DND-41 (cell line): ENCODE measurements around the gene SLC45A3.

Source experiments
- EZH2 ChIP-seq: IDR thresholded peaks from 3 replicates; pipeline ENCODE4 v1.6.1; 2012; ENCODE audit warnings: borderline replicate concordance, low read depth, mild to moderate bottlenecking, moderate library complexity, low read length, inconsistent platforms; ENCODE audit not compliant: severe bottlenecking
- TF ChIP-seq, protein P1 (sequence below): IDR thresholded peaks from 2 replicates; pipeline ENCODE4 v1.5.1; 2012; ENCODE audit warnings: borderline replicate concordance, low read length, moderate library complexity, mild to moderate bottlenecking; ENCODE audit not compliant: poor library complexity, severe bottlenecking; ENCODE audit errors: extremely low read depth

GRCh38 chr1:205631010-205631767 lies 49.1 kb downstream of the SLC45A3 start:
- TF ChIP-seq, protein P1, sequence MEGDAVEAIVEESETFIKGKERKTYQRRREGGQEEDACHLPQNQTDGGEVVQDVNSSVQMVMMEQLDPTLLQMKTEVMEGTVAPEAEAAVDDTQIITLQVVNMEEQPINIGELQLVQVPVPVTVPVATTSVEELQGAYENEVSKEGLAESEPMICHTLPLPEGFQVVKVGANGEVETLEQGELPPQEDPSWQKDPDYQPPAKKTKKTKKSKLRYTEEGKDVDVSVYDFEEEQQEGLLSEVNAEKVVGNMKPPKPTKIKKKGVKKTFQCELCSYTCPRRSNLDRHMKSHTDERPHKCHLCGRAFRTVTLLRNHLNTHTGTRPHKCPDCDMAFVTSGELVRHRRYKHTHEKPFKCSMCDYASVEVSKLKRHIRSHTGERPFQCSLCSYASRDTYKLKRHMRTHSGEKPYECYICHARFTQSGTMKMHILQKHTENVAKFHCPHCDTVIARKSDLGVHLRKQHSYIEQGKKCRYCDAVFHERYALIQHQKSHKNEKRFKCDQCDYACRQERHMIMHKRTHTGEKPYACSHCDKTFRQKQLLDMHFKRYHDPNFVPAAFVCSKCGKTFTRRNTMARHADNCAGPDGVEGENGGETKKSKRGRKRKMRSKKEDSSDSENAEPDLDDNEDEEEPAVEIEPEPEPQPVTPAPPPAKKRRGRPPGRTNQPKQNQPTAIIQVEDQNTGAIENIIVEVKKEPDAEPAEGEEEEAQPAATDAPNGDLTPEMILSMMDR = no peak
- no peak for TF ChIP-seq EZH2
